Epidermal melanocyte (primary cell): Measurements from ENCODE around the gene STK4.

Experiments
- DNase-seq: peaks from one replicate; pipeline ENCODE4 v3.0.0; 2011; ENCODE audit warnings: low spot score; ENCODE audit not compliant: insufficient read length

Gene STK4

GRCh38 chr20:45109634-45110033 is 143.3 kb downstream of the STK4 start:
- DNase-seq = no peak

GRCh38 chr20:45110301-45110700 is 144.0 kb downstream of the STK4 start:
- no peak for DNase-seq

GRCh38 chr20:45111285-45111684 is 145.0 kb downstream of the STK4 start:
- no peak for DNase-seq

- no peak for DNase-seq
These were observed 145.6 kb downstream of the STK4 start for GRCh38 chr20:45111799-45112471.

- DNase-seq = no peak
These were observed 146.4 kb downstream of the STK4 start for GRCh38 chr20:45112754-45113153.

- DNase-seq = no peak
These were observed 147.6 kb downstream of the STK4 start for GRCh38 chr20:45113865-45114264.

- no peak for DNase-seq
These were observed 148.4 kb downstream of the STK4 start, which contains the start of gene WFDC5 for GRCh38 chr20:45114465-45115385. Gene WFDC5 (minus strand): TSS chr20:45115174. CDS start chr20:45115083, 91 bp downstream.

- DNase-seq = no peak
These were observed 149.1 kb downstream of the STK4 start for GRCh38 chr20:45115386-45115774.

- no peak for DNase-seq
These were observed 149.5 kb downstream of the STK4 start for GRCh38 chr20:45115829-45116228.

- no peak for DNase-seq
These were observed 151.3 kb downstream of the STK4 start for GRCh38 chr20:45117581-45117980.

- no peak for DNase-seq
These were observed 151.7 kb downstream of the STK4 start for GRCh38 chr20:45118028-45118427.

GRCh38 chr20:45119556-45120266 is 153.4 kb downstream of the STK4 start:
- DNase-seq = no peak

- DNase-seq = no peak
These were observed 155.1 kb downstream of the STK4 start for GRCh38 chr20:45121388-45121787.

GRCh38 chr20:45124365-45124764 is 158.1 kb downstream of the STK4 start, which contains the start of gene WFDC12:
Gene WFDC12 (minus strand): TSS chr20:45124465. CDS start chr20:45124447, 18 bp downstream.
- DNase-seq = no peak

- DNase-seq = no peak
These were observed 161.8 kb downstream of the STK4 start for GRCh38 chr20:45128099-45128498.
